WERI-Rb-1 (cell line): ENCODE results near the gene NLGN2.

Source experiments
- DNase-seq: peaks from one replicate; pipeline ENCODE4 v3.0.0-alpha.2; 2020
- H3K27ac ChIP-seq: fragments of 250-450 bp; sonication (Bioruptor Pico); 2 replicates; pipeline ENCODE4 v1.5.1; 2020; ENCODE audit warnings: mild to moderate bottlenecking, moderate library complexity
- H3K27me3 ChIP-seq: fragments of 250-450 bp; sonication (Bioruptor Pico); 2 replicates; pipeline ENCODE4 v1.5.1; 2021; ENCODE audit warnings: mild to moderate bottlenecking, low read depth, moderate library complexity; ENCODE audit not compliant: insufficient read depth, severe bottlenecking
- H3K36me3 ChIP-seq: fragments of 250-450 bp; sonication (Bioruptor Pico); 2 replicates; pipeline ENCODE4 v1.5.1; 2020; ENCODE audit warnings: mild to moderate bottlenecking, moderate library complexity
- H3K4me3 ChIP-seq: 2 replicates; pipeline ENCODE4 v1.5.1; 2011; ENCODE audit warnings: low read depth, mild to moderate bottlenecking, control low read depth, low read length
- H3K9me3 ChIP-seq: fragments of 250-450 bp; sonication (Bioruptor Pico); 2 replicates; pipeline ENCODE4 v1.5.1; 2021; ENCODE audit warnings: mild to moderate bottlenecking, moderate library complexity; ENCODE audit not compliant: severe bottlenecking
- CTCF ChIP-seq: IDR thresholded peaks from 2 replicates; pipeline ENCODE4 v1.5.1; 2011; ENCODE audit warnings: low read depth, mild to moderate bottlenecking, control low read depth, inconsistent platforms, low read length

Gene NLGN2

GRCh38 chr17:7369825-7370224 lies 37.8 kb upstream of the NLGN2 start:
- H3K9me3 ChIP-seq: no peaks in the 10 kb centered on the region
- no peak overlapping the region for H3K4me3 ChIP-seq
- no peaks in the 10 kb centered on the region for H3K36me3 ChIP-seq
- H3K27ac ChIP-seq: no peak overlapping the region
- no peak for DNase-seq
- H3K27me3 ChIP-seq: no peaks in the 10 kb centered on the region
- no peak for TF ChIP-seq CTCF

GRCh38 chr17:7370853-7371252 lies 36.8 kb upstream of the NLGN2 start:
- no peak for DNase-seq
- H3K27me3 ChIP-seq: no peaks in the 10 kb centered on the region
- H3K4me3 ChIP-seq: no peak overlapping the region
- no peaks in the 10 kb centered on the region for H3K9me3 ChIP-seq
- no peak overlapping the region for H3K27ac ChIP-seq
- no peak for TF ChIP-seq CTCF
- no peaks in the 10 kb centered on the region for H3K36me3 ChIP-seq

GRCh38 chr17:7374353-7374752 lies 33.3 kb upstream of the NLGN2 start:
- no peak for TF ChIP-seq CTCF
- Histone ChIP-seq H3K9me3 (no peaks in the 10 kb centered on the region), H3K36me3 (no peaks in the 10 kb centered on the region), H3K27ac (no peak overlapping the region), H3K27me3 (no peaks in the 10 kb centered on the region), H3K4me3 (no peak overlapping the region)
- DNase-seq: no peak

GRCh38 chr17:7379134-7379533 lies 28.5 kb upstream of the NLGN2 start:
- H3K27me3 ChIP-seq: no peaks in the 10 kb centered on the region

GRCh38 chr17:7380321-7380720 lies 27.3 kb upstream of the NLGN2 start:
- no peak overlapping the region for H3K27ac ChIP-seq
- H3K36me3 ChIP-seq: peaks cover 12% of the 10 kb centered on the region
- H3K9me3 ChIP-seq: no peaks in the 10 kb centered on the region
- TF ChIP-seq CTCF: peak; percentile 32; the same call in 1 of the 2 replicates
- H3K27me3 ChIP-seq: no peaks in the 10 kb centered on the region
- DNase-seq: no peak
- peak overlapping the region; percentile 61 for H3K4me3 ChIP-seq

More at GRCh38 chr17:7379134-7379533, 28.5 kb upstream of the NLGN2 start:
- Histone ChIP-seq H3K36me3 (peaks cover 10% of the 10 kb centered on the region), H3K27ac (no peak overlapping the region), H3K4me3 (no peak overlapping the region), H3K9me3 (no peaks in the 10 kb centered on the region)
- no peak for DNase-seq
- TF ChIP-seq CTCF: no peak
